IMR-90 (cell line): Measurements from ENCODE around the gene CLCA2.

Source experiments
- CTCF ChIP-seq: conservative IDR thresholded peaks from 2 replicates; pipeline ENCODE4 v1.5.1; 2012; ENCODE audit warnings: mild to moderate bottlenecking, low read depth, low read length, improper control_type of control experiment
- ELK1 ChIP-seq: fragments of 150-350 bp; IDR thresholded peaks from 2 replicates; pipeline ENCODE4 v1.6.1; 2016; ENCODE audit warnings: low read depth, mild to moderate bottlenecking, low read length, moderate library complexity, borderline replicate concordance
- MAZ ChIP-seq: IDR thresholded peaks from 2 replicates; pipeline ENCODE4 v1.6.1; 2012; ENCODE audit warnings: low read depth, mild to moderate bottlenecking, low read length, improper control_type of control experiment, moderate library complexity, borderline replicate concordance
- POLR2A ChIP-seq: IDR thresholded peaks from 2 replicates; pipeline ENCODE4 v1.6.1; 2012; ENCODE audit warnings: mild to moderate bottlenecking, low read depth, low read length
- USF2 ChIP-seq: fragments of 150-350 bp; IDR thresholded peaks from 2 replicates; pipeline ENCODE4 v1.6.1; 2017; ENCODE audit warnings: mild to moderate bottlenecking, antibody characterized with exemption, low read length, low read depth

- TF ChIP-seq CTCF (no peak), MAZ (no peak), USF2 (no peak), ELK1 (no peak), POLR2A (no peak)
Observed at GRCh38 chr1:86445919-86446318, 21.9 kb downstream of the CLCA2 start.
